HepG2 (cell line): ENCODE results near the gene MPIG6B. TPM values are rescaled to one million over a fixed set of nuclear protein-coding genes. Genes with fewer than 3 reads are reported as not detected.

Experiments
- EEA1 ChIP-seq: sonication (generic); formaldehyde crosslinking; IDR thresholded peaks from 2 replicates; pipeline ENCODE4 v1.5.1; 2020; ENCODE audit warnings: mild to moderate bottlenecking, missing genetic modification reagents, borderline replicate concordance
- FOXA3 ChIP-seq: IDR thresholded peaks from 2 replicates; pipeline ENCODE4 v1.6.1; 2016; ENCODE audit warnings: missing genetic modification reagents, missing compliant biosample characterization
- GLI4 ChIP-seq: sonication (generic); formaldehyde crosslinking; IDR thresholded peaks from 2 replicates; pipeline ENCODE4 v1.5.1; 2020; ENCODE audit warnings: missing genetic modification reagents, mild to moderate bottlenecking, moderate library complexity, borderline replicate concordance
- MIER3 ChIP-seq: IDR thresholded peaks from 2 replicates; pipeline ENCODE4 v1.6.1; 2016; ENCODE audit warnings: missing compliant biosample characterization, borderline replicate concordance
- SAP130 ChIP-seq: IDR thresholded peaks from 2 replicates; pipeline ENCODE4 v1.6.1; 2016; ENCODE audit warnings: low read depth
- U2AF1 ChIP-seq: fragments of 200-400 bp; formaldehyde crosslinking; optimal IDR thresholded peaks from 2 replicates; pipeline ENCODE3; 2017; ENCODE audit warnings: mild to moderate bottlenecking, low read depth, low read length
- ZBTB20 ChIP-seq: sonication (generic); formaldehyde crosslinking; IDR thresholded peaks from 2 replicates; pipeline ENCODE4 v1.8.1; 2023; ENCODE audit warnings: missing genetic modification reagents, low read depth, mild to moderate bottlenecking, borderline replicate concordance
- ZNF235 ChIP-seq: sonication (generic); formaldehyde crosslinking; IDR thresholded peaks from 2 replicates; pipeline ENCODE4 v1.8.1; 2023; ENCODE audit warnings: mild to moderate bottlenecking, missing genetic modification reagents, borderline replicate concordance
- ZNF556 ChIP-seq: sonication (generic); formaldehyde crosslinking; IDR thresholded peaks from 2 replicates; pipeline ENCODE4 v1.4.0; 2020; ENCODE audit warnings: mild to moderate bottlenecking, missing genetic modification reagents, borderline replicate concordance
- ZNF644 ChIP-seq: IDR thresholded peaks from 2 replicates; pipeline ENCODE4 v1.6.1; 2016; ENCODE audit warnings: low read depth
- polyA plus RNA-seq, 8 experiments: library from polyadenylated mRNA; depleted of rRNA in 3 of 8; stranded (reverse) in 7 of 8; unstranded in 1 of 8; fragments of >200 nt; fragmentation: Illumina TruSeq in 4 of 8; extraction: Trizol in 4 of 8; gene quantifications; 2 replicates each; pipeline versions ENCODE4 v1.2.1 to v1.2.3, GENCODE V29; 2011 to 2016; ENCODE audit warnings: low read depth in 4 of 8, missing spikeins in 1 of 8, mixed read lengths in 1 of 8; ENCODE audit not compliant: insufficient read depth in 1 of 8
- total RNA-seq, 5 experiments: library from RNA; depleted of rRNA; stranded (reverse); fragments of >200 nt; fragmentation: Illumina TruSeq; extraction: Trizol; gene quantifications; 2 replicates each; pipeline ENCODE4 v1.2.3, GENCODE V29; 2016; ENCODE audit warnings: low read depth in 1 of 5
- TF ChIP-seq, protein P1 (sequence below): IDR thresholded peaks from 2 replicates; pipeline ENCODE4 v1.6.1; 2012; ENCODE audit warnings: low read length, improper control_type of control experiment
- TF ChIP-seq, protein P2 (sequence below): IDR thresholded peaks from 2 replicates; pipeline ENCODE4 v1.6.1; 2016; ENCODE audit warnings: missing compliant biosample characterization, missing genetic modification reagents, borderline replicate concordance
- TF ChIP-seq, protein P3 (sequence below): IDR thresholded peaks from 2 replicates; pipeline ENCODE4 v1.6.1; 2016; ENCODE audit warnings: low read depth
- TF ChIP-seq, protein P4 (sequence below): sonication (generic); formaldehyde crosslinking; IDR thresholded peaks from 2 replicates; pipeline ENCODE4 v1.5.1; 2020; ENCODE audit warnings: missing genetic modification reagents, mild to moderate bottlenecking, borderline replicate concordance
- TF ChIP-seq, protein P5 (sequence below): sonication (generic); formaldehyde crosslinking; conservative IDR thresholded peaks from 2 replicates; pipeline ENCODE4 v1.4.0; 2020; ENCODE audit warnings: mild to moderate bottlenecking, missing genetic modification reagents, moderate library complexity

The MPIG6B gene
- total and polyA plus RNA-seq, 2 of the 13 experiments (the other 11 are each of a cell fraction or from before 2014, with no cell fraction given) = not detected

GRCh38 chr6:31702819-31703716 lies 20.1 kb upstream of the MPIG6B start, which contains the start of gene ABHD16A (continued):
- TF ChIP-seq, protein P1, sequence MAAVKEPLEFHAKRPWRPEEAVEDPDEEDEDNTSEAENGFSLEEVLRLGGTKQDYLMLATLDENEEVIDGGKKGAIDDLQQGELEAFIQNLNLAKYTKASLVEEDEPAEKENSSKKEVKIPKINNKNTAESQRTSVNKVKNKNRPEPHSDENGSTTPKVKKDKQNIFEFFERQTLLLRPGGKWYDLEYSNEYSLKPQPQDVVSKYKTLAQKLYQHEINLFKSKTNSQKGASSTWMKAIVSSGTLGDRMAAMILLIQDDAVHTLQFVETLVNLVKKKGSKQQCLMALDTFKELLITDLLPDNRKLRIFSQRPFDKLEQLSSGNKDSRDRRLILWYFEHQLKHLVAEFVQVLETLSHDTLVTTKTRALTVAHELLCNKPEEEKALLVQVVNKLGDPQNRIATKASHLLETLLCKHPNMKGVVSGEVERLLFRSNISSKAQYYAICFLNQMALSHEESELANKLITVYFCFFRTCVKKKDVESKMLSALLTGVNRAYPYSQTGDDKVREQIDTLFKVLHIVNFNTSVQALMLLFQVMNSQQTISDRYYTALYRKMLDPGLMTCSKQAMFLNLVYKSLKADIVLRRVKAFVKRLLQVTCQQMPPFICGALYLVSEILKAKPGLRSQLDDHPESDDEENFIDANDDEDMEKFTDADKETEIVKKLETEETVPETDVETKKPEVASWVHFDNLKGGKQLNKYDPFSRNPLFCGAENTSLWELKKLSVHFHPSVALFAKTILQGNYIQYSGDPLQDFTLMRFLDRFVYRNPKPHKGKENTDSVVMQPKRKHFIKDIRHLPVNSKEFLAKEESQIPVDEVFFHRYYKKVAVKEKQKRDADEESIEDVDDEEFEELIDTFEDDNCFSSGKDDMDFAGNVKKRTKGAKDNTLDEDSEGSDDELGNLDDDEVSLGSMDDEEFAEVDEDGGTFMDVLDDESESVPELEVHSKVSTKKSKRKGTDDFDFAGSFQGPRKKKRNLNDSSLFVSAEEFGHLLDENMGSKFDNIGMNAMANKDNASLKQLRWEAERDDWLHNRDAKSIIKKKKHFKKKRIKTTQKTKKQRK = no peak
- TF ChIP-seq U2AF1 (no peak), MIER3 (peak; percentile 92), ZBTB20 (peak; percentile 61; the same call in 1 of the 2 replicates), ZNF644 (CRISPR knock-in tag) (no peak), FOXA3 (CRISPR knock-in tag) (peak; percentile 70), ZNF556 (CRISPR knock-in tag) (peak; percentile 94), SAP130 (CRISPR knock-in tag) (peak; percentile 97), ZNF235 (CRISPR knock-in tag) (peak; percentile 58; the same call in 1 of the 2 replicates), EEA1 (CRISPR knock-in tag) (peak; percentile 54; the same call in 1 of the 2 replicates), GLI4 (no peak)
- TF ChIP-seq, protein P2, sequence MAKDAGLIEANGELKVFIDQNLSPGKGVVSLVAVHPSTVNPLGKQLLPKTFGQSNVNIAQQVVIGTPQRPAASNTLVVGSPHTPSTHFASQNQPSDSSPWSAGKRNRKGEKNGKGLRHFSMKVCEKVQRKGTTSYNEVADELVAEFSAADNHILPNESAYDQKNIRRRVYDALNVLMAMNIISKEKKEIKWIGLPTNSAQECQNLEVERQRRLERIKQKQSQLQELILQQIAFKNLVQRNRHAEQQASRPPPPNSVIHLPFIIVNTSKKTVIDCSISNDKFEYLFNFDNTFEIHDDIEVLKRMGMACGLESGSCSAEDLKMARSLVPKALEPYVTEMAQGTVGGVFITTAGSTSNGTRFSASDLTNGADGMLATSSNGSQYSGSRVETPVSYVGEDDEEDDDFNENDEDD = 0 out of 2 replicates have a peak, but pooled peaks have one; percentile 56
- TF ChIP-seq, protein P3, sequence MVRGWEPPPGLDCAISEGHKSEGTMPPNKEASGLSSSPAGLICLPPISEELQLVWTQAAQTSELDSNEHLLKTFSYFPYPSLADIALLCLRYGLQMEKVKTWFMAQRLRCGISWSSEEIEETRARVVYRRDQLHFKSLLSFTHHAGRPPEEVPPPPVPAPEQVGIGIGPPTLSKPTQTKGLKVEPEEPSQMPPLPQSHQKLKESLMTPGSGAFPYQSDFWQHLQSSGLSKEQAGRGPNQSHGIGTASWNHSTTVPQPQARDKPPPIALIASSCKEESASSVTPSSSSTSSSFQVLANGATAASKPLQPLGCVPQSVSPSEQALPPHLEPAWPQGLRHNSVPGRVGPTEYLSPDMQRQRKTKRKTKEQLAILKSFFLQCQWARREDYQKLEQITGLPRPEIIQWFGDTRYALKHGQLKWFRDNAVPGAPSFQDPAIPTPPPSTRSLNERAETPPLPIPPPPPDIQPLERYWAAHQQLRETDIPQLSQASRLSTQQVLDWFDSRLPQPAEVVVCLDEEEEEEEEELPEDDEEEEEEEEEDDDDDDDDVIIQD (CRISPR knock-in tag) = 0 out of 2 replicates have a peak, but pooled peaks have one; percentile 72
- TF ChIP-seq, protein P4, sequence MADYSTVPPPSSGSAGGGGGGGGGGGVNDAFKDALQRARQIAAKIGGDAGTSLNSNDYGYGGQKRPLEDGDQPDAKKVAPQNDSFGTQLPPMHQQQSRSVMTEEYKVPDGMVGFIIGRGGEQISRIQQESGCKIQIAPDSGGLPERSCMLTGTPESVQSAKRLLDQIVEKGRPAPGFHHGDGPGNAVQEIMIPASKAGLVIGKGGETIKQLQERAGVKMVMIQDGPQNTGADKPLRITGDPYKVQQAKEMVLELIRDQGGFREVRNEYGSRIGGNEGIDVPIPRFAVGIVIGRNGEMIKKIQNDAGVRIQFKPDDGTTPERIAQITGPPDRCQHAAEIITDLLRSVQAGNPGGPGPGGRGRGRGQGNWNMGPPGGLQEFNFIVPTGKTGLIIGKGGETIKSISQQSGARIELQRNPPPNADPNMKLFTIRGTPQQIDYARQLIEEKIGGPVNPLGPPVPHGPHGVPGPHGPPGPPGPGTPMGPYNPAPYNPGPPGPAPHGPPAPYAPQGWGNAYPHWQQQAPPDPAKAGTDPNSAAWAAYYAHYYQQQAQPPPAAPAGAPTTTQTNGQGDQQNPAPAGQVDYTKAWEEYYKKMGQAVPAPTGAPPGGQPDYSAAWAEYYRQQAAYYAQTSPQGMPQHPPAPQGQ = no peak
- TF ChIP-seq, protein P5, sequence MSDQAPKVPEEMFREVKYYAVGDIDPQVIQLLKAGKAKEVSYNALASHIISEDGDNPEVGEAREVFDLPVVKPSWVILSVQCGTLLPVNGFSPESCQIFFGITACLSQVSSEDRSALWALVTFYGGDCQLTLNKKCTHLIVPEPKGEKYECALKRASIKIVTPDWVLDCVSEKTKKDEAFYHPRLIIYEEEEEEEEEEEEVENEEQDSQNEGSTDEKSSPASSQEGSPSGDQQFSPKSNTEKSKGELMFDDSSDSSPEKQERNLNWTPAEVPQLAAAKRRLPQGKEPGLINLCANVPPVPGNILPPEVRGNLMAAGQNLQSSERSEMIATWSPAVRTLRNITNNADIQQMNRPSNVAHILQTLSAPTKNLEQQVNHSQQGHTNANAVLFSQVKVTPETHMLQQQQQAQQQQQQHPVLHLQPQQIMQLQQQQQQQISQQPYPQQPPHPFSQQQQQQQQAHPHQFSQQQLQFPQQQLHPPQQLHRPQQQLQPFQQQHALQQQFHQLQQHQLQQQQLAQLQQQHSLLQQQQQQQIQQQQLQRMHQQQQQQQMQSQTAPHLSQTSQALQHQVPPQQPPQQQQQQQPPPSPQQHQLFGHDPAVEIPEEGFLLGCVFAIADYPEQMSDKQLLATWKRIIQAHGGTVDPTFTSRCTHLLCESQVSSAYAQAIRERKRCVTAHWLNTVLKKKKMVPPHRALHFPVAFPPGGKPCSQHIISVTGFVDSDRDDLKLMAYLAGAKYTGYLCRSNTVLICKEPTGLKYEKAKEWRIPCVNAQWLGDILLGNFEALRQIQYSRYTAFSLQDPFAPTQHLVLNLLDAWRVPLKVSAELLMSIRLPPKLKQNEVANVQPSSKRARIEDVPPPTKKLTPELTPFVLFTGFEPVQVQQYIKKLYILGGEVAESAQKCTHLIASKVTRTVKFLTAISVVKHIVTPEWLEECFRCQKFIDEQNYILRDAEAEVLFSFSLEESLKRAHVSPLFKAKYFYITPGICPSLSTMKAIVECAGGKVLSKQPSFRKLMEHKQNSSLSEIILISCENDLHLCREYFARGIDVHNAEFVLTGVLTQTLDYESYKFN (CRISPR knock-in tag) = peak; percentile 80
